ENCODE data around the gene FUNDC1. TPM values are rescaled to one million over a fixed set of nuclear protein-coding genes. Genes with fewer than 3 reads are reported as not detected.

FUNDC1 gene
- total RNA-seq, 1 experiment from 2014 or later = 27.2 TPM

DNA sequence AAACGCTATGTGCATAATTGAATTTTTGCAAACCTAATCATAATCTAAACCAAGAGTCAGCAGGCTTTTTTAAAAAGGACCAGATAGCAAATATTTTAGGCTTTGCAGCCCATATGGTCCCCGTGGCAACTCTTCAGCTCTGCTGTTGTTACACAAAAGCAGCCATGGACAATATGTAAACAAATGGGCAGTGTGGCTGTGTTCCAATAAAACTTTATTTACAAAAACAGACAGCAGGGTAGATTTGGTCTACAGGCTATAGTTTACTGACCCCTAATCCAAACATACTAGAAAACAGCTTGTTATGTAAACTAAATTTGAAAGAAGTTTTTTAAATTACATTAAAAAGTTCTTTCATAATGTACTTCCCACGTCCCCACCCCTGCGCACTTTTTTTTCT lies 53.1 kb downstream of the FUNDC1 start:
- in situ Hi-C loops (cut with HindIII; ENCODE audit: low pct_unique_long_range_greater_than_20kb, low sequenced_read_pairs) = no loop called here

DNA sequence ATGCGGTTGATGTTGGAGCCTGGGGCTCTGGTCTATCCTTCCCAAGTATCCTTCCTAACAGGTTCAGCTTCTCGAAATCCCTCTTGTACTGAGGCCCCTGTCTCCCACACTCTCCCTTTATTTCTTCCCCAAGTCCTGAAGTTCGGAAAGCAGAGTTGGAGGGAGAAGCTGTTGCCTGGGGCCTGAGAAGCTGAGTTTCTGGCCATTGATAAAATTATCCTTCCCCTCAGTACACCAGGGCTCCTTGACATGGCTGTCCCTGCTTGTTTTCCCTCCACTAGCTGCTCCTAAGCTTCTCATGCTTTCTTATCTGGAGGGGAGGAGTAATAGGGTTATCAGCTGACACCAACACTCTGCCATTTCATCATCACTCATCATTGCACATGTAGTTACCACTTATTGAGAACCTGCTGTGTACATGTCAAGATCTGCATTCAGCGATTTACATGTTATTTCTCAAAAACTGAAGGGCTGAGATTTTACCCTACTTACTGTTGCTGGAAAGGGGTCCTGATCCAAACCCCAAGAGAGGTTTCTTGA lies 58.0 kb downstream of the FUNDC1 start:
- in situ Hi-C loops (cut with HindIII; ENCODE audit: low pct_unique_long_range_greater_than_20kb, low sequenced_read_pairs) = no loop called here
- DNase-seq (ENCODE audit: low read depth, low spot score) = no peak

More for the DNA sequence above, 53.1 kb downstream of the FUNDC1 start:
- DNase-seq (ENCODE audit: low read depth, low spot score) = no peak

DNA sequence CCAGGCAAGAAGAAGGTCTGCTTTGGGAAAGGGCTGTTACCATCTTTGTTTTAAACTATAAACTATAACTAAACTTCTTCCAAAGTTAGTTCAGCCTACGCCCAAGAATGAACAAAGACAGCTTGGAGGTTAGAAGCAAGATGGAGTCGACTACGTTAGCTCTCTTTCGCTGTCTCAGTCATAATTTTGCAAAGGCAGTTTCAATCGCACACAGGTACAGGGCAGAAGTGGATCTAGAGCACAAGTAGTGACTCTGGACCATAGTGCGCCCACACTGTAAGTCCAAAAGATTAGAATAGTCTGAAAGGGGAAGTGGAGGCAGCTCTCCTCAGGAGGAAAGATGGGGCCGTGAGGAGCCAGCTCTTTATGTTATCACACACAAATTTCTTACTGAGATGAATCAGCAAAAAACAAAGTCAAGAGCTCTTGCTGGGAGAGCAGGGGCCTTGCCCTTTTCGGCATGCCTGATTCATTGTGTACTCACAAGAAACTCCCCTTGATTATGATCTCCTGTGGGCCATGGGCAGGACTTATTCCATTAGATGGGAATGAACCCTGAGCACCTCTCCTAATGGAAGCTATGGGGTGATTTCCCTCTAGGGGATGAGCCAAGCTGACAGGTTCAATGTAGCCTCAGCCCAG lies 58.6 kb downstream of the FUNDC1 start:
- in situ Hi-C loops (cut with HindIII; ENCODE audit: low pct_unique_long_range_greater_than_20kb, low sequenced_read_pairs) = no loop called here
- no peak for DNase-seq (ENCODE audit: low read depth, low spot score)

DNA sequence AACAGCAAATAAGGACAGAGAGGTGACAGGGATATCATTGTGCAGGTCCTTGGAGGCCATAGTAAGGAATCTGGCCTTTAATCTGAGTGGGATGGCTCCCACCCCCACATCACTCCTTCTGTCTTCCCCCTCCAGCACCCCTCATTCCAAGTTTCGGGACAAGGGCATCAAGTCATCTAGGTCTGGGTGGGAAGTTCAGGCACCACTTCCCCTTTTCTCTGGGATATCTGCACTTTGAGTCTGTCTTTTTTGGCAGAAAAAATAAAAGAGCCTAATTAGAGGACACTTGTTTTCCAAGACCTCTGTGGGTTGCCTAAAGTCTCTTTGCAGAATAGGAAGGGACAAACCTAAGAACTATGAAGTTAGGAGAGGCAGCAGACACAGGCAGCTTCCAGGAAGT lies 60.1 kb downstream of the FUNDC1 start:
- no peak for DNase-seq (ENCODE audit: low read depth, low spot score)
- in situ Hi-C loops (cut with HindIII; ENCODE audit: low pct_unique_long_range_greater_than_20kb, low sequenced_read_pairs) = no loop called here

DNA sequence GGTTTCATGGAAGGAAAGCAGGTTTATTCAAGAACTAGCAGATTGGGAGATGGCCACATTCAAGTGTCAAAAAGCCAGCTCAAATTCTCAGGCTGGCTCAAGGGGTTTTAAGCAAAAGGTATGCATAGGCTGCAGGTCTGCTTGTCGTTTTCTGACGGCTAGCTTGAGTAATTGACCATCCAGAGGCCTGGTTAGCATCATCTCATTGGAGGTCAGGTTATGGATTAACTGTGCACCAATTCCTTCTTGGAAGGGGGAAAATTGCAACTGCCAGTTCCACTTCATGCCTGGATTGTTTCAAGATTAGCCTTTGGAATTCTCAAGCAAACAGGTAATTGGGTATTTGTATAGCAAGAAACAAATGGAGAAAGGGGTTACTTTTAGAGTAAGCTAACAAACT lies 62.1 kb downstream of the FUNDC1 start:
- in situ Hi-C loops (cut with HindIII; ENCODE audit: low pct_unique_long_range_greater_than_20kb, low sequenced_read_pairs) = no loop called here
- DNase-seq (ENCODE audit: low read depth, low spot score) = no peak

DNA sequence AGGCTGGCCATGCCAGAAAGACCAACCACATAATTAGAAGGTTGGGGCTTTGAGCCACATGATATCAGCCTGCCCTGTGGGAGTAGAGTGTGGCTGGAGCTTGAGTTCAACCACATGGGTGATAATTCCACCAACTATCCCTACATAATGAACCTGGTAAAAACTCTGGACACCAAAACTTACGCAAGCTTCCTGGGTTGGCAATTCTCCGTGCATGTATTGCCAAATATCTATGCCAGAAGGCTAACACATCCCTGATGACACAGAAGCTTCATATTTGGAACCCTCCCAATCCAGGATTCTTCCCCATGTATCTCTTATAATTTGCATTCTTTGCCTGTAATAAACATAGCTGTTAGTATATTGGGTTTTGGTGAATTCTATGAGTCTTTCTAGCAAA lies 68.2 kb downstream of the FUNDC1 start:
- in situ Hi-C loops (cut with HindIII; ENCODE audit: low pct_unique_long_range_greater_than_20kb, low sequenced_read_pairs) = no loop called here
- DNase-seq (ENCODE audit: low read depth, low spot score) = no peak

Other genes with a start within 250 kb of the FUNDC1 start
- not detected in 2 replicates for gene EFHC2, start 199.2 kb downstream of the FUNDC1 start, total RNA-seq (2014; rRNA removed; shearing (Covaris generic))

All from SK-MEL-5 (cell line).